A673 (cell line): ENCODE data around the gene MTX2.

Source experiments
- EZH2 ChIP-seq: fragments of 200-600 bp; sonication (generic); IDR thresholded peaks from 2 replicates; pipeline ENCODE4 v1.6.1; 2017; ENCODE audit warnings: borderline replicate concordance, low read depth, mild to moderate bottlenecking, mixed read lengths, antibody characterized with exemption, low read length; ENCODE audit not compliant: poor library complexity, severe bottlenecking
- TF ChIP-seq, protein P1 (sequence below): fragments of 300-800, 200-600 bp; sonication (generic); conservative IDR thresholded peaks from 2 replicates; pipeline ENCODE4 v1.5.1; 2017; ENCODE audit warnings: low read depth, mild to moderate bottlenecking, antibody characterized with exemption, low read length, moderate library complexity, mixed read lengths

DNA sequence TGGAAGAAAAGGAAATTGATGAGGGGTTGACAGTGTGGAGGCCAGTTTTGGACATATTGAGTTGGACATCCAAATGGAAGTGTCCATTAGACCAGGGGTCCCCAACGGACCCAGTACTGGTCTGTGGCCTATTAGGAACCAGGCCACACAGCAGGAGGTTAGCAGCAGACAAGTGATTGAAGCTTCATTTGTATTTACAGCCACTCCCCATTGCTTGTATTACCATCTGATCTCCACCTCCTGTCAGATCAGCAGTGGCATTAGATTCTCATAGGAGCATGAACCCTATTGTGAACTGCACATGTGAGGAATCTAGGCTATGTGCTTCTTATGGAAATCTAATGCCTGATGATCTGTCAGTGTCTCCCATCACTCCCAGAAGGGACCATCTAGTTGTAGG, 99.1 kb downstream of the MTX2 start:
- TF ChIP-seq, protein P1, sequence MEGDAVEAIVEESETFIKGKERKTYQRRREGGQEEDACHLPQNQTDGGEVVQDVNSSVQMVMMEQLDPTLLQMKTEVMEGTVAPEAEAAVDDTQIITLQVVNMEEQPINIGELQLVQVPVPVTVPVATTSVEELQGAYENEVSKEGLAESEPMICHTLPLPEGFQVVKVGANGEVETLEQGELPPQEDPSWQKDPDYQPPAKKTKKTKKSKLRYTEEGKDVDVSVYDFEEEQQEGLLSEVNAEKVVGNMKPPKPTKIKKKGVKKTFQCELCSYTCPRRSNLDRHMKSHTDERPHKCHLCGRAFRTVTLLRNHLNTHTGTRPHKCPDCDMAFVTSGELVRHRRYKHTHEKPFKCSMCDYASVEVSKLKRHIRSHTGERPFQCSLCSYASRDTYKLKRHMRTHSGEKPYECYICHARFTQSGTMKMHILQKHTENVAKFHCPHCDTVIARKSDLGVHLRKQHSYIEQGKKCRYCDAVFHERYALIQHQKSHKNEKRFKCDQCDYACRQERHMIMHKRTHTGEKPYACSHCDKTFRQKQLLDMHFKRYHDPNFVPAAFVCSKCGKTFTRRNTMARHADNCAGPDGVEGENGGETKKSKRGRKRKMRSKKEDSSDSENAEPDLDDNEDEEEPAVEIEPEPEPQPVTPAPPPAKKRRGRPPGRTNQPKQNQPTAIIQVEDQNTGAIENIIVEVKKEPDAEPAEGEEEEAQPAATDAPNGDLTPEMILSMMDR, result no peak
- no peak for TF ChIP-seq EZH2
